Panc1 (cell line): ENCODE data around the gene ZBTB1. TPM values are rescaled to one million over a fixed set of nuclear protein-coding genes. Genes with fewer than 3 reads are reported as not detected.

ENCODE experiments used
- ATAC-seq: fragments of 200-7000 bp; cut with Tn5 transposase; 2 replicates; pipeline ENCODE4 v1.9.1; 2020; ENCODE audit warnings: mild to moderate bottlenecking, moderate library complexity
- BruUV-seq: library from RNA; stranded (reverse); fragments of 400-500 nt; replicated peaks from 2 replicates; lab custom pipeline; 2021; lab: Mats Ljungman, UMichigan
- CTCF ChIA-PET: fragments of 300-600 bp; sonication (Branson Sonifier 250); formaldehyde crosslinking; loops from one replicate; lab custom pipeline; 2022; ENCODE audit warnings: antibody characterized with exemption; lab: Charles Lee
- POLR2A ChIA-PET: fragments of 300-600 bp; sonication (Branson Sonifier 250); formaldehyde crosslinking; loops from one replicate; lab custom pipeline; 2022; ENCODE audit warnings: antibody characterized with exemption; lab: Charles Lee
- DNase-seq: peaks from one replicate; pipeline ENCODE4 v3.0.0-alpha.2; 2010; ENCODE audit warnings: low read depth, low spot score
- H3K27ac ChIP-seq: 2 replicates; pipeline ENCODE4 v1.5.1; 2011; ENCODE audit warnings: mild to moderate bottlenecking, low read length, inconsistent platforms
- H3K27me3 ChIP-seq: fragments of 200-500 bp; sonication (Bioruptor generic); 2 replicates; pipeline ENCODE4 v1.6.0; 2014; ENCODE audit warnings: low read length, inconsistent platforms; ENCODE audit not compliant: control insufficient read depth, insufficient read depth
- H3K36me3 ChIP-seq: fragments of 200-500 bp; sonication (Bioruptor generic); 2 replicates; pipeline ENCODE4 v1.5.1; 2014; ENCODE audit warnings: inconsistent platforms, mild to moderate bottlenecking, low read length, moderate library complexity; ENCODE audit not compliant: control insufficient read depth, insufficient read depth
- H3K4me1 ChIP-seq: 2 replicates; pipeline ENCODE4 v1.5.1; 2011; ENCODE audit warnings: inconsistent platforms, mild to moderate bottlenecking, low read length, moderate library complexity; ENCODE audit not compliant: control insufficient read depth, insufficient read depth
- H3K4me3 ChIP-seq, 2 experiments: 2 replicates each; pipeline ENCODE4 v1.5.1; 2011 to 2012; ENCODE audit warnings: low read depth in 2 of 2, low read length in 2 of 2, mild to moderate bottlenecking in 2 of 2, inconsistent platforms in 1 of 2, moderate library complexity in 1 of 2
- H3K9me3 ChIP-seq: fragments of 200-500 bp; sonication (Bioruptor generic); 2 replicates; pipeline ENCODE4 v1.5.1; 2014; ENCODE audit warnings: low read depth, mild to moderate bottlenecking, inconsistent platforms, low read length, moderate library complexity; ENCODE audit not compliant: control insufficient read depth, insufficient read depth
- CTCF ChIP-seq: fragments of 450-650 bp; IDR thresholded peaks from 2 replicates; pipeline ENCODE4 v1.5.1; 2017; ENCODE audit warnings: mild to moderate bottlenecking
- POLR2AphosphoS5 ChIP-seq: IDR thresholded peaks from 2 replicates; pipeline ENCODE4 v1.6.1; 2012; ENCODE audit warnings: mild to moderate bottlenecking, low read depth, low read length, moderate library complexity
- REST ChIP-seq, 2 experiments: IDR thresholded peaks; 2 replicates each; pipeline ENCODE4 v1.6.1; 2011 to 2012; ENCODE audit warnings: low read depth in 2 of 2, control low read depth in 1 of 2, low read length in 1 of 2, mild to moderate bottlenecking in 1 of 2, moderate library complexity in 1 of 2; ENCODE audit not compliant: insufficient read depth in 1 of 2
- SIN3A ChIP-seq: IDR thresholded peaks from 2 replicates; pipeline ENCODE4 v1.6.1; 2012; ENCODE audit warnings: low read depth, mild to moderate bottlenecking, low read length, moderate library complexity, borderline replicate concordance; ENCODE audit not compliant: insufficient read depth
- TCF7L2 ChIP-seq: IDR thresholded peaks from 2 replicates; pipeline ENCODE4 v1.6.1; 2011; ENCODE audit warnings: mild to moderate bottlenecking, low read depth, low read length, inconsistent platforms
- in situ Hi-C: cut with HindIII; loops from 2 replicates; pipeline ENCODE4 v1.10.0; 2016; ENCODE audit warnings: low sequenced_read_pairs, low pct_unique_long_range_greater_than_20kb
- intact Hi-C: fragments of 100-400 bp; cut with micrococcal nuclease; formaldehyde crosslinking; loops from one replicate; pipeline ENCODE4 v1.10.0; 2022; ENCODE audit not compliant: unreplicated experiment
- total RNA-seq: library from RNA; stranded (reverse); gene quantifications from one replicate; pipeline ENCODE4 v1.2.1, GENCODE V29; 2021; ENCODE audit not compliant: unreplicated experiment

Gene ZBTB1
- total RNA-seq, 1 experiment from 2014 or later, result 36.1 TPM

GRCh38 chr14:64507376-64508156 lies 3.0 kb downstream of the ZBTB1 start:
- no peaks in the 10 kb centered on the region for H3K27me3 ChIP-seq
- H3K4me3 ChIP-seq, result peak overlapping the region; percentile 19 to 83; a peak in 3 of 4 replicates
- in situ Hi-C loops (no loop called here), intact Hi-C loops (no loop called here)
- peaks cover 33% of the 10 kb centered on the region for H3K4me1 ChIP-seq
- DNase-seq (no peak), ATAC-seq (no peak)
- peaks cover 5% of the 10 kb centered on the region for H3K36me3 ChIP-seq
- TF ChIP-seq CTCF (no peak), REST (IDR thresholded peaks at IDR 0.05; ENCODE audit: insufficient read depth in 1 of 2, low read depth in 2 of 2, low read length in 1 of 2) (no peak), TCF7L2 (no peak)
- ChIA-PET CTCF (no interaction called here), POLR2A (no interaction called here)
- peak overlapping the region; percentile 81; the same call in 1 of the 2 replicates for H3K27ac ChIP-seq
- H3K9me3 ChIP-seq, result no peaks in the 10 kb centered on the region
- BruUV-seq, result no TSS peak

GRCh38 chr14:64508215-64508776 lies 3.7 kb downstream of the ZBTB1 start:
- TF ChIP-seq REST (IDR thresholded peaks at IDR 0.05; ENCODE audit: insufficient read depth in 1 of 2, low read depth in 2 of 2, low read length in 1 of 2) (no peak), POLR2AphosphoS5 (no peak), CTCF (no peak), SIN3A (no peak), TCF7L2 (no peak)
- Histone ChIP-seq H3K9me3 (no peaks in the 10 kb centered on the region), H3K36me3 (no peaks in the 10 kb centered on the region; the same call in 1 of the 2 replicates), H3K4me1 (peaks cover 33% of the 10 kb centered on the region), H3K27me3 (no peaks in the 10 kb centered on the region), H3K4me3 (no peak overlapping the region), H3K27ac (peak overlapping the region; percentile 81)
- ATAC-seq (no peak), DNase-seq (no peak)
- POLR2A ChIA-PET, result no interaction called here
- CTCF ChIA-PET, result no interaction called here
- BruUV-seq, result no TSS peak
- intact Hi-C loops (no loop called here), in situ Hi-C loops (no loop called here)
